Left cardiac atrium (tissue), 4 donors: ENCODE measurements around the gene LAMB4. TPM values are rescaled to one million over a fixed set of nuclear protein-coding genes. Genes with fewer than 3 reads are reported as not detected.

ENCODE experiments used
- ATAC-seq, 2 donors: fragments of 200-7000 bp; cut with Tn5 transposase; one replicate each; pipeline ENCODE4 v1.9.1; 2020; ENCODE audit warnings: mild to moderate bottlenecking in 2 of 2, moderate library complexity in 2 of 2
- DNase-seq: peaks from one replicate; pipeline ENCODE4 v3.0.0-alpha.2; 2020
- intact Hi-C, 2 donors: fragments of 100-400 bp; cut with DNase I; formaldehyde crosslinking; loops; one replicate each; pipeline versions ENCODE4 v1.14.1 to v1.15.1; 2022 to 2023
- total RNA-seq, 2 donors: library from RNA; stranded (reverse); fragmentation: NEBNext Ultra II Directional; extraction: Animal tissue kit (Norgen Biotek cat#: 25700); gene quantifications; one replicate each; pipeline ENCODE4 v1.2.1, GENCODE V29; 2021
- donor health status: DM: no; HTN: yes; CAD: no.
- donor health status: DM: no; HTN: yes; CAD: no; lungs with severe emphysema.
- donor health status: DM: yes; HTN: yes; CAD: no.
- donor health status: Dilated cardiomyopathy.

LAMB4 gene
- total RNA-seq, 2 donors from 2014 or later: 0.16 to 0.47 TPM

DNA sequence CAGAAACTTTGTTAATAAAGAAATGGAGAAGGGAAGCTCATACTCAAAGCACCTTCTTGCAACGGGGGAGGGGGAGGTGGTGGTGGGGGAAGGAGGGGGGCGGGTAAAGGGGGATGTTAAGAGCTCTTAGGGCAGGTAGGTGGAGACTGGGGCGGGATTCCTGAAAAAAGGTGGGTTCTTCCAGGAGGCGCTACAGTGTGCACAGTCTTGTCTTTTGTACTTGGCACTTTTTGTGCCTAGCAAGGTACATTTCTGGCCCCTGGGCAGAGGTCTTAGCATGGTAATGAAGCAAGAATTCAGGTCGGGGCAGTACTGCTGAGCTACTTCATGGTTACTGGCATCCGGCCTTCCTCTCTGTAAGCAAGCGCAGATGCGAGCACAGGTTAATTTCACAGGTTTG is 15.2 kb upstream of the LAMB4 start:
- DNase-seq: no peak
- intact Hi-C loops: loop anchor here in 1 of 2 donors (5.0 to 10.0 kb wide), 3 partner anchors 208 to 401 kb away; partner anchors contain the start of gene CBLL1
- no peak for ATAC-seq

- no peak for ATAC-seq
- intact Hi-C loops: loop anchor here in 1 of 2 donors (5.0 to 10.0 kb wide), 3 partner anchors 208 to 400 kb away; partner anchors contain the start of gene CBLL1
Observed at GRCh38 chr7:108144931-108145330, 14.8 kb upstream of the LAMB4 start.

GRCh38 chr7:108143658-108144420 is 13.7 kb upstream of the LAMB4 start:
- ATAC-seq (no peak), DNase-seq (no peak)
- intact Hi-C loops: loop anchor here in 1 of 2 donors (10.0 kb wide), 1 partner anchor 399 kb away; the partner anchor contains the start of gene CBLL1

More at GRCh38 chr7:108144931-108145330, 14.8 kb upstream of the LAMB4 start:
- no peak for DNase-seq

- DNase-seq (no peak), ATAC-seq (no peak)
- intact Hi-C loops: loop anchor here in 1 of 2 donors (10.0 kb wide), 1 partner anchor 398 kb away; the partner anchor contains the start of gene CBLL1
Observed at GRCh38 chr7:108142675-108143259, 12.6 kb upstream of the LAMB4 start.

DNA sequence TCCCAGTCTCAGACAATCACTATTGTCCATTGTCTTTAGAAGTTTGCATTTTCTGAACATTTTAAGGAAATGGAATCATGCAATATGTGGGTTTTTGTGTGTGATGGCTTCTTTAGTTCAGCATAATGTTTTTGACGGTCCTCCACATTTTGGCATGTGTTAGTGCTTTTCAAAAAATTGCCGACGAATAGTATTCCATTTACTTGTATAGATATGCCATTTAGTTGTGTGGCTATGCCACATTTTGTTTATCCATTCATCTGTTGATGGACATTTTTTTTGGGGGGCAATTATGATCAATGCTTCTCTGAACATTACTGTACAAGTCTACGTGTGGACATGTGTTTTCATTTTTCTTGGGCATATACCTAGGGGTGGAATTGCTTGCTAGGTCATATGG is 12.0 kb upstream of the LAMB4 start:
- no peak for DNase-seq
- ATAC-seq: no peak
- intact Hi-C loops: loop anchor here in 1 of 2 donors (10.0 kb wide), 1 partner anchor 397 kb away; the partner anchor contains the start of gene CBLL1

DNA sequence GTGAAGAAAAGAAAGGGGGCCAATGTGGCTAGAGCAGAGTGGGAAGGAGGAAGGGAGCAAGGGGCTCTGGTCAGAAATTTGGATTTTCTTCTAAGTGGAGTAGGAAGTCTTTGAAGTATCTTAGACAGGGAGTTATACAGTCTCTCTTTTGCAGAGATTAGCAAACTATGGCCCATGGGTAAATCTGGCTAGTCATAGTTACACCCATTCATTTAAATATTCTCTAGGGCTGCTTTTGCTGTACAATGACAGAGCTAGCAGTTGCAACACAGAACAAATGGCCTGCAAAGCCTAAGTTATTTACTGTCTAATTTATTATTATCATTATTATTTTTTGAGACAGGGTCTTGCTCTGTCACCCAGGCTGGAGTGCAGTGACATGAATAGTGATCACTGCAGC is 10.5 kb upstream of the LAMB4 start:
- DNase-seq (no peak), ATAC-seq (no peak)
- intact Hi-C loops: loop anchor here in 1 of 2 donors (10.0 kb wide), 1 partner anchor 396 kb away; the partner anchor contains the start of gene CBLL1

DNA sequence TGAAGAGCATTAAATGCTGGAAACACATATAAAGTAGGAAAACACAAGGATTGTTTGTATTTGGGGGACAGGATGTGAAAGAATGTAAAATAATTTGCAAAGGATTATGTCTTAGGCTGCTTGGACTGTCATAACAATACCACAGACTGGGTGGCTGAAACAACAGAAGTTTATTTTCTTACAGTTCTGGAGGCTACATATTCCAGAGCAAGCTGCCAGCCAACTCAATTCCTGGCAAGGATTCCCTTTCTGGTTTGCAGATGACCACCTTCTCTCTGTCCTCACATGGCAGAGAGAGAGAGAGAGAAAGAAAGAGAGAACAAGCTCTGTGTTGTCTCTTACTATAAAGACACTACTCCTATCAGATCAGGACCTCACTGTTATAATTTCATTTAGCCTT is 8.8 kb upstream of the LAMB4 start:
- intact Hi-C loops: no loop called here
- ATAC-seq: no peak
- DNase-seq: no peak

GRCh38 chr7:108137993-108138392 is 7.8 kb upstream of the LAMB4 start:
- no peak for ATAC-seq
- intact Hi-C loops: no loop called here
- DNase-seq: no peak

GRCh38 chr7:108137040-108137439 is 6.9 kb upstream of the LAMB4 start:
- no peak for DNase-seq
- intact Hi-C loops: no loop called here
- ATAC-seq: no peak

- DNase-seq (no peak), ATAC-seq (no peak)
- intact Hi-C loops: no loop called here
Observed at GRCh38 chr7:108136191-108136688, 6.1 kb upstream of the LAMB4 start.

DNA sequence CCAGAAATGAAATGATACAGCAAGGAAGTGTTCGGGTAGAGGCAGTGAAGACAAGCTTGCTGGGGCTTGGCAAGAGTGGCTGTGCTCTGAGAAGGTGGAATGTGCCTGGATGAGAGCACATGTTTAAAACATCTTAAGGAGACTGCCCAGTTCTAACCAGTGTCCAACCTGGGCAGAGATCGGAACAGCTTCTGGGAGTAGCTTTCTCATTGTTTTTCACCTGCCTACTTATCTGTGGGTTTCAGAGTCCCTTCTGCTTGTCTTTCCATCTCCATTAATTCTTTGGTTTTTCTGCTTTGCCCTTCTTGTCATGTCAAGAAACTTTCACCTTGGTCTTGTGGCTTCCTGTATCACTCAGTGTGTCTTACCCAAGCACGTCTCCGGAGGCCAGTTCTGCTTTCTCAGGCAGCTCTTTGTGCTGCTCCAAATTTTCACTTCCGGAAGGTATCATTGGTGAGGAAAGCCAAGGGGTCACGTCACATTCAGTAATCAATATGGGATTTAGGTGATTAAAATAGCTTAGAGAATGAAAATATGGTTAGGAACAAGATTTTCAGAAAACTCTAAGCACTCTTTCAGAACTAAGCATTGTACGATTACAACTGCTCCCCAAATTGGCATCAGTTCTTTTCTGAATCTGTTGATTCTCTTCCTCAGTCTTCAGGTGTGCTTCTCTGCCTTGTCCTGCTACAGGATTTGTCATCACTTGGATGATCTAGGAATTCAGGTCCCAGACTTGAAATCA is 5.5 kb upstream of the LAMB4 start:
- DNase-seq: no peak
- ATAC-seq: no peak
- intact Hi-C loops: no loop called here

DNA sequence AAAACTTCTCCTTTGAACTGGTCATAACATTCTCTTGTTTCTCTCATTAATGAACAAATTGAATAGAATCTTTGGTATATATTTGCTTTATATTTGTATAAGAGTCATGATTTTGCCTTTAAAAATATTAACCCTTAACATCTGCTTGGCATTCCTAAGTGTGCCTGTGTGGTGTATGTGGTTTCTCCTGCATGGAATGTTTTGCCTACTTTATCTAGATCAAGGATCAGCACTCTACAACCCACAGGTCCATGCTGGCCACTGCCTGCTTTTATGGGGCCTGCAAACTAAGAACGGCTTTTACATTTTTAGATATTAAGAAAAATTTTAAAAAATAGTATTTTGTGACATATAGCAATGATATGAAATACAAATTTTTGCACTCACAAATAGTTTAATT is 4.3 kb upstream of the LAMB4 start:
- intact Hi-C loops: no loop called here
- no peak for ATAC-seq
- DNase-seq: no peak

GRCh38 chr7:108132551-108133265 is 2.5 kb upstream of the LAMB4 start:
- ATAC-seq (no peak), DNase-seq (no peak)
- intact Hi-C loops: no loop called here

GRCh38 chr7:108129018-108129965 is 869 bp downstream of the LAMB4 start:
- ATAC-seq (no peak), DNase-seq (no peak)
- intact Hi-C loops: no loop called here

DNA sequence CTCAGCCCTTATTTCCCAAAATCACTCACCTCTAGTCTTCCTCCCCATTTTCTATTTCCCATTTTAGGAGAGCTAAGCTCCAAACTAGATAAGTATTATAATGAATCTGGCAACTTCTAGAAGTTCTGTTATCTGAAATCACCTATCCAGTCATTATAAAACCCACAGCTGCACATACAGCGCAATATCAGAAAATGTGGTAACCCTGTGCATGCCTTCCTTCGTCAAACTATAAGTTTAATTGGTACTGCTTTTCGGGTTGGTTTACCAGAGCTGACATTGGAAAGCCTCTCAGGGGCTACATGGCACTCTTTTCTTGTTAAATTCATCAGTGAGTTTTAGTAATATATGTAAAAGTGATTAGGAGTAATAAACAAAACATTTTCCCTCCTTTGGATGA is 1.6 kb downstream of the LAMB4 start:
- ATAC-seq (no peak), DNase-seq (no peak)
- intact Hi-C loops: no loop called here

DNA sequence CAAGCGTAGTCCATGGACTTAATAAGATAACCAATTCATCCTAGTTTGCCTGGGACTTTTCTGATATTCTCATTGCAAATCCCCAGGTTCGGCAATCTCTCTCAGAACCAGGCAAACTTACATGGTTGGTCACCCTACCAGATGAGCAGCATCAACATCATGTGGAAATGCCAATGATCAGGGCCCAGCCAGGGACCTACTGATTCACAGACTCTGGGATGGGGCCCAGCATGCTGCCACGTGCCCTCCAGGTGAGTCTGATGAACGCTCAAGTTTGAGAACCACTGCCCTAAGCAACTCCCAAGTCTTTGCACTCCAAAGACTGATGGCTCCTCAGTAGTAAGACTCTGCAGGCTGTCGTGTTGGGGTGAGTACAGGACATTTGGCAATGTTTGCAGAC is 2.7 kb downstream of the LAMB4 start:
- intact Hi-C loops: no loop called here
- no peak for DNase-seq
- ATAC-seq: no peak

DNA sequence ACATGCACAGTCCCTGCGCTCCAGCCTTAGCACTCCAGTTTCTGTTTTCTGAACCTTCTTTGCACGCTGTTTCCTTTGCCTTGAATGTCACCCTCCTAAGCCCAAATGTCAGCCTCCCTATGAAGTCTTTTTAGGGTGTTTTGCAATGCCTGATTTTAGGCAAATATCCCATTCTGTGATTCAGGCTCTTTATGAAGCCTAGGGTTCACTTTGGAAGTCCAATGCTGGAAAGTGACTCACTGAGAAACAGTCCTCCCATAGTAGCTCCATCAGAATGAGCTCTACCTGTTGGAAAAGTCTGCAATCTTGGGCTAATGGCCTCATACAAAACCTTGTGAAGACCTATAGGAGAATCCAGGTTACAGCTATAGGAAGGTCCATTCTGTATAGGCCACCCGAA is 5.3 kb downstream of the LAMB4 start:
- intact Hi-C loops: no loop called here
- DNase-seq: no peak
- ATAC-seq: peak in 1 of 2 donors; percentile 68

- ATAC-seq: no peak
- intact Hi-C loops: no loop called here
- no peak for DNase-seq
Observed at GRCh38 chr7:108122181-108122580, 8.0 kb downstream of the LAMB4 start.
